Activated T-helper 1 cell treated with anti-CD3 and anti-CD28 coated beads, Interleukin-2, amount 50 U/mL, for 16 hours (primary cell): Measurements from ENCODE around the gene GDF7.
A peak's percentile ranks its signal among the peaks of the same experiment; 100 is the strongest.

Source experiments
- DNase-seq, 2 donors: peaks; one replicate each; pipeline ENCODE4 v3.0.0-alpha.2; 2020; ENCODE audit warnings: low read depth in 1 of 2, low spot score in 1 of 2

Gene GDF7

GRCh38 chr2:20627712-20628380 lies 39.1 kb upstream of the GDF7 start:
- DNase-seq, result no peak

GRCh38 chr2:20629181-20629580 lies 37.8 kb upstream of the GDF7 start:
- no peak for DNase-seq

GRCh38 chr2:20629581-20630171 lies 37.3 kb upstream of the GDF7 start:
- DNase-seq, result no peak

- no peak for DNase-seq
These were observed 36.0 kb upstream of the GDF7 start for GRCh38 chr2:20630967-20631366.

GRCh38 chr2:20631617-20632307 lies 35.2 kb upstream of the GDF7 start:
- no peak for DNase-seq

GRCh38 chr2:20632446-20632990 lies 34.4 kb upstream of the GDF7 start:
- no peak for DNase-seq

GRCh38 chr2:20633001-20633400 lies 33.9 kb upstream of the GDF7 start:
- no peak for DNase-seq

GRCh38 chr2:20633794-20634506 lies 33.0 kb upstream of the GDF7 start:
- no peak for DNase-seq

- DNase-seq, result no peak
These were observed 32.3 kb upstream of the GDF7 start for GRCh38 chr2:20634507-20635112.

- DNase-seq, result no peak
These were observed 31.8 kb upstream of the GDF7 start for GRCh38 chr2:20635113-20635510.

GRCh38 chr2:20635675-20636584 lies 31.0 kb upstream of the GDF7 start:
- DNase-seq, result no peak

GRCh38 chr2:20637147-20637546 lies 29.8 kb upstream of the GDF7 start:
- no peak for DNase-seq

GRCh38 chr2:20638014-20638413 lies 28.9 kb upstream of the GDF7 start:
- no peak for DNase-seq

- no peak for DNase-seq
These were observed 28.1 kb upstream of the GDF7 start for GRCh38 chr2:20638646-20639430.

- no peak for DNase-seq
These were observed 26.4 kb upstream of the GDF7 start for GRCh38 chr2:20640411-20641122.

- no peak for DNase-seq
These were observed 25.6 kb upstream of the GDF7 start for GRCh38 chr2:20641123-20641985.

- peak; percentile 54 to 59 for DNase-seq
These were observed 24.6 kb upstream of the GDF7 start for GRCh38 chr2:20642055-20642971.
